ENCODE measurements around the gene LGALS13.

The LGALS13 gene

GRCh38 chr19:39602224-39602623, at the start of gene LGALS13:
Gene LGALS13 (plus strand): TSS chr19:39602524. CDS start chr19:39602569, 45 bp downstream.
- DNase-seq = peak in 1 of 3 experiments; percentile 26

- no peak for DNase-seq
Observed at GRCh38 chr19:39553082-39553652, 49.2 kb upstream of the LGALS13 start.

GRCh38 chr19:39554701-39555311, 47.5 kb upstream of the LGALS13 start:
- DNase-seq = no peak

GRCh38 chr19:39555883-39556282, 46.4 kb upstream of the LGALS13 start:
- DNase-seq = no peak

- DNase-seq = peak; percentile 20 to 58 (median 58)
Observed at GRCh38 chr19:39557811-39558623, 44.3 kb upstream of the LGALS13 start.

- DNase-seq = no peak
Observed at GRCh38 chr19:39558624-39559117, 43.7 kb upstream of the LGALS13 start.

- peak in 1 of 3 experiments; percentile 41 for DNase-seq
Observed at GRCh38 chr19:39563408-39563807, 38.9 kb upstream of the LGALS13 start.

GRCh38 chr19:39566064-39566463, 36.3 kb upstream of the LGALS13 start:
- no peak for DNase-seq

GRCh38 chr19:39568604-39569003, 33.7 kb upstream of the LGALS13 start:
- no peak for DNase-seq

GRCh38 chr19:39582442-39582841, 19.9 kb upstream of the LGALS13 start:
- no peak for DNase-seq

GRCh38 chr19:39582891-39583625, 19.3 kb upstream of the LGALS13 start:
- DNase-seq = no peak

GRCh38 chr19:39587496-39587895, 14.8 kb upstream of the LGALS13 start:
- DNase-seq = no peak

- DNase-seq = no peak
Observed at GRCh38 chr19:39588066-39588465, 14.3 kb upstream of the LGALS13 start.

GRCh38 chr19:39590265-39590664, 12.1 kb upstream of the LGALS13 start:
- no peak for DNase-seq

GRCh38 chr19:39592381-39592780, 9.9 kb upstream of the LGALS13 start:
- DNase-seq = no peak

- DNase-seq = no peak
Observed at GRCh38 chr19:39595950-39596349, 6.4 kb upstream of the LGALS13 start.

GRCh38 chr19:39596911-39597310, 5.4 kb upstream of the LGALS13 start:
- DNase-seq = no peak

- DNase-seq = no peak
Observed at GRCh38 chr19:39599116-39599515, 3.2 kb upstream of the LGALS13 start.

GRCh38 chr19:39603825-39604224, 1.5 kb downstream of the LGALS13 start:
- no peak for DNase-seq

- DNase-seq = no peak
Observed at GRCh38 chr19:39607021-39607420, 4.7 kb downstream of the LGALS13 start.

GRCh38 chr19:39607561-39607960, 5.2 kb downstream of the LGALS13 start:
- DNase-seq = no peak

- DNase-seq = no peak
Observed at GRCh38 chr19:39613597-39613996, 11.3 kb downstream of the LGALS13 start.

- DNase-seq = no peak
Observed at GRCh38 chr19:39617745-39618144, 15.4 kb downstream of the LGALS13 start.

All from NCI-H1417 (cell line).